ENCODE data around the gene THNSL1.
A peak's percentile ranks its signal among the peaks of the same experiment; 100 is the strongest.
"Not testable (repeated sequence)": the region's sequence is repeated elsewhere in the genome, so short reads cannot be mapped to it uniquely, and the experiment has no call there.

The THNSL1 gene

DNA sequence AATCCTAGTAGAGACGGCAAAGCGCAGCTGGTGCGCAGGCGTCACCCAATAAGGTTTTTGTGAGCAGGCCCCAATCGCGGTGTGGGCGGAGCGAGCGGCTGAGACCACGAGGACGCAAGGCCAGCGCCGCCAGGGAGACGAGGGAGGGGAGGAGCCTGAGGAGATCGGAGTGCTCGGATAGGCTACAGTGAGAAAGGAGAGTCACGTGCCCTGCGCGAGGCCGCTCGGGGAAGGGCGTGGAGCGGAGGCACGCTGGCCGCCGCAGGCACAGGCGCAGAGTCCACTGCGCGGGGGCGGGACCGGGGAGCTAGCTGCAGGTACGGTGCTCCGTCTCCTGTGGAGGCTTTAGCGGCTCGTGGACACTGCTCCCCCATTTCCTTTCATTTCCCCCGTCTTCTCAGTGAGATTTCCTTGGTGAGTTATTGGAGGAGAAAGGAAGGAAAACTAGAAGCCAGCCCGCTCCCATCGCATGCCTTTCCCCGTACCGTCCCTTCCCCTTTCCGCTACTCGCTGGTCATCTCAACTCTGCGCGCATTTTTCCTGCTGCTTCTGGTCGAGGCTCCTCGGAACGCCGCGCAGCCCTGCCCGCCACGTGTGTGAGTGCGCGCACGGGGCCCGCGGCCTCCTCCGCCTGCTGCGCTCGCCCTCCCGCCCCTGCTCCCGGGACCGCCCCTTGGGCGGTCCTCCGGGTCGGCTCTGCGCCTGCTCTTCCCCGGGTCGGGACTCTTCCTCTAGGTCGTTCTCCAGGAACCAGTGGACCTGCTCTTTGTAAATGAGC, at the start of gene THNSL1:
TSS of gene THNSL1 (plus strand) at position 237 of the 778 bp plus-strand sequence. CDS start 6,612 bp downstream, outside the sequence.
- no peak for FAIRE-seq

- no peak for FAIRE-seq
Observed at GRCh38 chr10:24966962-24967481, 49.4 kb upstream of the THNSL1 start.

GRCh38 chr10:24968349-24968748, 48.1 kb upstream of the THNSL1 start:
- no peak for FAIRE-seq

- not testable (repeated sequence) for FAIRE-seq
Observed at GRCh38 chr10:24968951-24969350, 47.5 kb upstream of the THNSL1 start.

DNA sequence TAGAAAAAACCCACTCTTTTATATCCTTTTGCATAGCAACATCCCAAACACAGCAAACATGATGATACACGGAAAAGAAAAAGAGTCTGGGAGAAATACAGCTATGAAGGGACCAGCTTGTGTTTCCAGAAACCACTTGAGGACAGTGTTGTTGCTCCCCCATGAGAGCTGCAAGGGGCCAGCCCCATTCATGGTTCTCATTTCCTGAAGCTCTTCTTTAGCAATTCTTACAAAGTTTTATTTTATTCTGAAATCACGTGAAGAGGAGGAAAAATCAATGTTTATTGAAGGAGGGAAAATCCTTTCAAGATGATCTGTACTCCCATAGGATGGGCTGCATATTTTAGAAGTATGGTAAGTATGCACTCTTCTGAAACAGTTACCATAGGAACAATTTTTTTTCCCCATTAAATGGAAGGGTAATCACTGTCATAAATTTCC, 46.6 kb upstream of the THNSL1 start:
- no peak for FAIRE-seq

DNA sequence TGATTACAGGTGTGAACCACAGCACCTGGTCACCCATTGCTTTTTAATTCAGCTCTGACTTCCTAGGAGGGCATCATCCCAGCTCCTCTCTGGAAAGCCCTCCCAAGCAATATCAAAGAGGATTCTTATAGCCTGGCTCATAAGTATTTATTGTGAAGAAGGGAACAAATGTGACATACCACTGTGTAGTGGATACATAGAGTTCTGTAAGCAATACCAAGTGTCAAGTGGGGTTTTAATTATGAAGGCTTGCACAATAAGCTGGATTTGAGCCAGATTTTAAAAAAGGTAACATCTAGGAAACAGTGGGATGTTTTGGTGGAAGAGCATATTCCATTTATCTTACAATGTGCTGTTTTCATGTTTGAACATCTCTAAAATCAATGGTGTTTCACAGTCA, 45.0 kb upstream of the THNSL1 start:
- FAIRE-seq, result no peak

DNA sequence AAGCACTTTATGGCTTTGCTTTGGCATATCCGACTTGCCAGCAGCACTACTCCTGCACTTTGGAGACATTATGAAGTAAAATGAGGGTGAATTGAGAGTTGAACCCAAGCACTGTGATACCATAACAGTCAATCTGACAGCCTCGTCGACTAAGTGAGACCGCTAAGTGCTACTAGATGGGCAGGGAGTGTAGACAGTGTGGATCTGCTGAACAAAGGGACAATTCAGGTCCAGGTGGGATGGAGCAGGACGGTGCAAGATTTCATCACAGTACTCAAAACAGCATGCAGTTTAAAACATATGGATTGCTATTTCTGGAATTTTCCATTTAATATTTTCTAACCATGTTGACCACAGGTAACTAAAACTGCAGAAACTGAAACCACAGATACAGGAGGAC, 43.2 kb upstream of the THNSL1 start:
- FAIRE-seq, result no peak

DNA sequence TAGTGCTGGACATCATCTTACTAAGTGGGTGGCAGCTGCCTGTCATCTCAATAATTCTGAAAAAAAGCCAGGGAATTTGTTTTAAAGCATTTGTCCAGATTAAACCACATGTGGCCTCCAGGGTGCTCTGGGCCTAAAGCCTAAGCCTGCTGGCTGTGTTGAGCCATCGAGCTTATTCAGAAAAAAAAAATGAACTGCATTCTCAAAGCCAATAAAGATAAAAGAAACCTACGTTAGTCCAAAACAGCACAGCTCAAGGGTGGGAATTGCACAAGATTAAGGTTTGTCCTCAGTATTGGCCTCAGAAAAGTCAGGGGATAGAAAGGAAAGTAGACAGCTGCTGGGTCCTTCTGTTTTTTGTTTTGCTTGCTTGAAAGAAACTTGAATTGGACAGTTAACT, 41.4 kb upstream of the THNSL1 start:
- no peak for FAIRE-seq

GRCh38 chr10:24979685-24980084, 36.7 kb upstream of the THNSL1 start:
- no peak for FAIRE-seq

GRCh38 chr10:24981161-24981710, 35.2 kb upstream of the THNSL1 start:
- no peak for FAIRE-seq

GRCh38 chr10:24982319-24983112, 33.9 kb upstream of the THNSL1 start:
- FAIRE-seq, result no peak

DNA sequence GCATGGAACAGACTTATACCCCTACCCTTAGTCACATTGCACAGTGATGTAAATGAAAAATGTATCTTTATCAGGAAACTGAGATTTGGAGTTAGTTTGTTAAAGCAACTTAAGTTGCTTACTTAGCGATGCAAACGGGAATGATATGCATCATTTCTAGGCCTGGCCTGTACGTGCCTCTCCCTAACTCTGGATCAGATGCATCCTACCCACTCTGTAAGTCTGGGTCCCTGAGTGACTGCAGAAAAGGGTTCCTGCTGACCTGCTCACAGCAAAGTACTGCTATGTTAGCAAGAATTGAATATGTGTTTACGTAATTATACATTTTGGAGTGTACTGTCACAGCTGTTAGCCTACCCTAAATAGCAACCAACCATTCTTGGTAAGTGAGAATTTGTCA, 33.3 kb upstream of the THNSL1 start:
- no peak for FAIRE-seq

- FAIRE-seq, result no peak
Observed at GRCh38 chr10:24983946-24984345, 32.5 kb upstream of the THNSL1 start.

GRCh38 chr10:24984906-24985305, 31.5 kb upstream of the THNSL1 start:
- FAIRE-seq, result no peak

DNA sequence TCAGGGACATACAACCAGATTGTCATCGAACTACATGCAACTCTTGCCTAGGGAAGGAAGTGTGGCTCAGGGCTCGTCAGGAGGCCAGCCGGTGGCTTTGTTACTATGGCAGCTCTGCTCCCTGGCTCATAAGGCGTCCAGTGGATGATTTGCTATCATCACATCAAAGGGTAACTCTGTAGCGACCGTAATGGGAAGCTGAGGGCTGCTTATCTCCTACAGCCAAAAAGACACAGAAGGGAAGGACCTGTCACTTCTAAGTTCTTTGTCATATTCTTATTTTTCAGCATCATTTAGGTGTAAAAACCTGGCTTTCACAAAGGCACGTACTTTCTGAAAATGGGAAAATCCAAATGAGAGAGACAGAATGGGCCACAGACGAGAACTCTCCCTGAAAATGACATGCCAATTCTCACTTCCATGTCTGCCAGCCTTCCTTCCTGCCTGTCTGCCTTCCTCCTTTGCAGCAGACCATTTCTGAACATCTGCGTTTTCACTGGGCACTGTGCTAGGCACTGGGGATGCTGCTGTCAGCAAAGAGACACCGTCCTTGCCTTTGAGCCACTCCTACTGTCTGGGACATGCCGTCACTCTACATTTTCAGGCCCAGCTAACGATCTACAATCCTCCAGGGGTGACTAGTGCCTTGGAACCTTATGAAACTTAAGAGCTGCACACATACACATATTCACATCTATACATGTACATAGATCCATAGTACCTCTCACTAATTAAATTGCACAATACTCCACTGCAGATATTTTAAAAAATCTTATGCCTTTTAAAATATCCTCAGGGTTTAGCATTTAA, 27.4 kb upstream of the THNSL1 start:
- FAIRE-seq, result no peak

GRCh38 chr10:24989867-24990266, 26.5 kb upstream of the THNSL1 start:
- FAIRE-seq, result peak; percentile 96

DNA sequence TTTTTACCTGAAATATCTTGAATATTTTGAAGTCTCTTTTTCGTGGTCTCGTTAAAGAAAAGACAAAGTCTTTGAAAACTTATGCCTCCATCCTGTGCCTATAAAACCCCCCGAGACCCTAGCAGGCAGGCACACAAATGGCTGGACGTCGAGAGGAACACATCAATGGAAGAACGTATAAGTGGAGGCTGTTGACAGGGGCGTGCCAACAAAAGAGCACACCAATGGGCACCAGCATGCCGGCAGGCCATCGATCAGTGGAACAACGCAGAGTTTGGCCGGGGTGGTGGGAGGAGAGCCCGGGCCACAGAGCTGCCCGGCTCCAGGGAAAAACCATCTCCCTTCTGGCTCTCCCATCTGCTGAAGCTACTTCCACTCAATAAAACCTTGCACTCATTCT, 25.1 kb upstream of the THNSL1 start:
- no peak for FAIRE-seq

DNA sequence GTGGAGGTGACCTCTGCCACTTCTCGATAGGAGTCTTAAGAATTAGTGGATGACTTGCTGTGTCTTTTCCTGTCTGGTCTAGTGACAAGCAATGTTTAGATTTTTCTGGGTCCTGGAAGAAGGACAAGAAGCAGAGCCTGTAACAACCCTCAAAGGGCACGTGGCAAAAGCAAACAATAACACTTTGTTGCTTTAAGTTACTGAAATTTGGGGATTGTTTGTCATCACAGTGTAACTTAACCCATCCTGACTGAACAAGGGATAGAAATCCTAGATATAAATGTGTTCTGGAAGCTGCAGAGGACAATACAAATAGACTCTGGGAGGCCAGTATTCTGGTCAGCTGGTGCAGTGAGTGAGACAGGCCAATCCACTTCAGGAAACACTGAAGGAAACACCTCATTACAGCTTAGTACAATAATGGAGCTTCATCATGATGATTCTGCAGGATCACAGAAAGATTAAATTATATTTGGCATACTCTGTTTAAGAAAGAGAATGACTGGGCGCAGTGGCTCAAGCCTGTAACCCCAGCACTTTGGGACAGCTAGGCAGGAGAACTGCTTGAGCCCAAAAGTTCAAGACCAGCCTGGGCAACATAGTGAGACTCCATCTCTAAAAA, 23.8 kb upstream of the THNSL1 start:
- FAIRE-seq, result no peak

DNA sequence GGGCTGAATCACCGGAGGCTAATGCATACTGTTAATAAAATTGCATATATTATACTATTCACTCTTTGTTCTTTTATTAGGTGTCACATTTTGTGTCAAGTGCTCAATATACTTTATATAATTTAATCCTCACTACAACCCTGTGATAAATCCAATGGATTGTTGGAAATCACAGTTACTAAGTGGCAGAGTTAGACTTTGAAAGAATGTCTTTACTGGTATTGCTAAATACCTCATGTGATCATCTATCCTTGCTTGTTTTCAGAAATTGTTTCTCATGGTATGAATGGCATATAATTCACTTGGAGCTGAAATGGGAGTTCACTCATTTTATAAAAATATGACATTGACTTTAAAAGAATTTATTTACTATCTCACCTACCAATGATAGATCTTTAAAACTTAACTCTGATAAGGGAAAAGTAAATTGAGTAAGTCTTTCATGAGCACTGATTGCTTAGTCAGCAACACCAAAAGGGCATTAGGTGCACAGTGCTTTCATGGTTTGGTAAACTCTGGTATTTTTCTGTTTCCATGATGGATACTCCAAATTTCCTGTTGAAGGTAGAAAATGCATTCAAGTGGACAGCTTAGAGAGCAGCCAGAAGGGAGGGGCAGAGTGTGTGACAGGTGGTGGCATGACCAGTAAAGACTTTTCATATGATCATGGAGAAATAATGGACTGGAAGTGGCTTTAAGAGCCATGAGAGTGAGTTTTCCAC, 23.0 kb upstream of the THNSL1 start:
- FAIRE-seq, result no peak

DNA sequence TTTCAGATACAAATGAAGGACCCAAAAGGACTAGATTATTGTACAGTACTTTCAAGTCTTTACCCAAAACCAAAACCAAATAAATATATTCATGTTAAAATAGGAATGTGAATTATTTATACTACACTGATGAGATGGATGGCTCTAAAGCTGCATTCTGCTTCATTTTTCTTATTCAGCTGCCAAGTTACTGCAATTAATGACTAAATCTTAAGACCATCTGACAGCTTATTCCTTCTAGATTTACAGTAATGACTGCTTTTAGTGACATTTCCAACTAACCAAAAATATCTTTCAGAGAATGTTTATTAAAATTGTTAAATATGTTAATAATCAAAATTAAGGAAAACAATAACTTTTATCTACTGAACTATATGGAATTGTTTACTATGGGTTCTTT, 21.3 kb upstream of the THNSL1 start:
- FAIRE-seq, result no peak

- no peak for FAIRE-seq
Observed at GRCh38 chr10:24998044-24998443, 18.4 kb upstream of the THNSL1 start.

DNA sequence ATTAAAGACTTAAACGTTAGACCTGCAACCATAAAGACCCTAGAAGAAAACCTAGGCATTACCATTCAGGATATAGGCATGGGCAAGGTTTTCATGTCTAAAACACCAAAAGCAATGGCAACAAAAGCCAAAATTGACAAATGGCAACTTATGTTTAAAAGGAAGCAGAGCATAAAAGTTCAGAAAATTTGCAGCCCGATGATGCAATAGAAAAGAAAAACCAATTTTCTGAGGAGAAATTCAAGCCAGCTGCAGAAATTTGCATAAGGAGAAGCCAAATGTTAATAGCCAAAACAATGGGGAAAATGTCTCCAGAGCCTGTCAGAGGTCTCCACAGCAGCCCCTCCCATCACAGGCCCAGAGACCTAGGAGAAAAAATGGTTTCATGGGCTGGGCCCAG, 4.8 kb upstream of the THNSL1 start:
- FAIRE-seq, result not testable (repeated sequence)
